DMS114 treated with DMSO at 0.1 percent for 48 hours (cell line): Measurements from ENCODE around the gene HAUS7.

Experiments used
- DNase-seq: peaks from one replicate; lab custom pipeline; 2025; ENCODE audit not compliant: unreplicated experiment; lab: John Stamatoyannopoulos, UW

Gene HAUS7

DNA sequence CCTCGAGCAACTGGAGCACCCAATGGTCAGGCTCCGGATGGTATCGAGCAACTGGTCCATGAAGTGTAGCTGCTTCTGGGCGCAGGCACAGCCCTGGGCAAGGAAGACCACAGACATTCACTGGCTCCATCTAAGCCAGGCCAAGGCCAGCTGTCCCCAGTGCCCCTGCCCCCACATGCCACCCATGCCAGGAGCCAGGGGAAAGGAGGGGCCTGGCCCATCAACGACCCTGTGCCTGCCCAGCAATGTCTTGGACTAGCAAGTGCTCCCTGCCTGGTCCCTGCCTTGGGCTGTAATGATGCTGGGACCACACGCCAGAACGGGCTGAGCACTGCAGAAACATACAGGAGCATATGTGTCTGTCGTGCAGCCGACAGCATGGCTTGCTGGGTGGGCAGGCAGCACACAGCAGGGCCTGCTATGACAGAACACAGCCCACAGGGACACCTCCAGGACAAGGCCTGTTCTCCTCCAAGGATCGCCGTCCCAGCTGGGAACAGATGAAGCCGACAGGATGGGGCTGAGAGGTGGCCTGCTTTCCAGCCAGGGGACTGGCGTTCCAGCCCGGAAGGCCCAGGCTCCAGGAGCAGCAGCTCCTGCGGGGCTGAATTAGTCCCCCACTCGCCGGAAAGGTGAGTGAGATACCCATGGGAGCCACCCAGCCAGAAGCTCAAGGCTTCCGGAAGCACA lies 13.1 kb downstream of the HAUS7 start:
- DNase-seq = no peak

DNA sequence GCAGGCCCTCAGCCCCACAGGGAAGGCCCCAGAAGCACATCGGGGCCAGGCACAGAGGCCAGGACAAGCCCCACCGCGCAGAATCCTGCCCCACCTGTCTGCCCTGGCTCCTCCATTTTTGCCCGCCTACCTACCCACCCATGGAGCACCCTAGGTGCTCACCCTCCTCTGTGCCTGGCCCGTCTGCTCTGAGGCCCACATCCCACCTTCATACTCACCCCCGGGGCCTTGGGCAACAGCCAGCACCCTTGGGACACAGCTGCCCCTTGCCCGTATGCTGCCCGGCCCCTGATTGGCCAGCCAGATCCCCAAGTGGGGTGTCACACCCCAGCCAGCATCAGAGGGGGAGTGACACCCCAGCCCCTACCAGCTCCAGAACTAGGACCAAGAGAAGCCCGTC lies 13.7 kb downstream of the HAUS7 start:
- DNase-seq = no peak

DNA sequence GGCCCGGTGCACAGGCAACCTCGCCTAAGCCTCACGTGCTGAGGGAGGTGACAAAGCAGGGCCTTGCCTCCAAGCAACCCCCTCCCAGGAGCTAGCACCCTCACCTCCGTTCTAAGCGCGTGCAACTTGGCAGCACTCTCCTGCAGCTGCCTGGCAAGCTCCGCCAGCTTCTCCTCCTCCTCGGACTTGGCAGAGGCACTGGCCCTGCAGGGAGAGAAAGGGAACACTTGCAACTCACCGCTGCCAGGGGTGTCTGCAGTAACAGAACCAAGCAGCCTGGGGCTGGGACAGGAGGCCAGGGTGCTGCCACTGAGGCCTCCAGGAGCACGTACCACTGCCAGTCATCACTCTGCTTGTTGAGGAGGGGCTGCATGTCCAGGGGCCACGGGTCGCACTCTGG lies 14.2 kb downstream of the HAUS7 start:
- no peak for DNase-seq

DNA sequence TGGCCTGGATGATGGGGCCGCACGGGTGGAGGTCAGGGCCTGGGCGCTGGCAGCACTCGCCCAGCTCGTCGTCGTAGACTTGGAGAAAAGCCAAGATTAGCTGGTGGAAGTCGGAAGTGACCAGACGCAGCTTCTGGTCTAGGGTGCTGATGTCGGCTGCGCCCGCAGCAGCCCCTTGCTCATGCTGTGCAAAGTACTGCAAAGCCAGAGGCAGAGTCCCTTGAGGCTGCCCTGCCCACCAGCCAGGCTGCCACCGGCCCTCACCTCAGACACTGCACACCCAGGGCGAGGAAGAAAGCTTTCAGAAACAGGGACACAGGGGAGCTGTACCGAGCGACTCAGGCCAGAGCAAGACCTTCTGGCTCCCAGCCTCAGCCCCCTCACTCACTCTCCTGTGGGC lies 14.8 kb downstream of the HAUS7 start:
- no peak for DNase-seq

DNA sequence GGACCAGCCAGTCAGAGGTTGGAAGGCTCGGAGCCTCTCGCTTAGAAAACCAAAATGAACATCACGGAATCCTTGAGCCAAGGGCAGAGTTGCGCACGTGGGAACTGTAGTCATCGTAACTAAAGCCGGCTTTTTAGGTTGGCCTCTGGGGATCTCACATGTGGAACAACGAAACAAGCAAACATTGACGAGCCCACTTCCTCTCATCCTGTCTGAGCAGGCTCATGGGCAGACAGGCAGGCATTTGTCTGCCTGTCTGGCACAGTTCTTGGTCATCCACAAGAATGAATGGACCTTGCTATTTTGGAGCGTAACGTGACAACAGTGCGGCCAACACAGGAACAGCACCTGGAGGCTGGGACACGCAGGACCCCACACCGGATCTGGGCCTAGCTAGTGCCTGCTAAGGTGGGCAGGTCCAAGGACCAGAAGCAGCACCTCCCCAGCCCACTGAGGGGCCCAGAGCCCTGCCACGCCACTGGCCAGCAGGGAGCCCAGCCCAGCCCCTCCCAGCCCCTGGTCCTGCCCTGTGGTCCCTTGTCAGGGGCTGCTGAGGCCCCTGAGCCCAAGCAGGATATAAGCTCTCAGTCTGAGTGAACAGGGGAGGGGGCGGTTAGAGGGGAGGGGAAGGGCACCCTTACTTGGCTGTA lies 15.3 kb downstream of the HAUS7 start:
- DNase-seq = no peak

DNA sequence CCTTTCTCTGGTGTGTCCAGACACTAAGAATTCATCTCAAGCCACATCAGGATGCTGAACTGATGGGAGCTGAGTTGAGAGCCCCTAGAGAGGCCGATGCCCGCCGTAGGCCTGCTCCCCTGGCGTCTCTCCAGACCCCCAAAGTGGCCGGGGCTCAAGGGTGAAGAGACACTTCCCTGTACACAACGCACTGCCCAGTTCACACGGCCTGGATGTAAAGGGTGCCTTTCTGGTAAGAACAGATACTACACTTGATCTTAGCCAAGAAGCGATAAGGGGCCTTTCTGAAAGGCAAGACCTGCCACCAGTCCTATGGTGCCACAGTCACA lies 19.5 kb downstream of the HAUS7 start:
- no peak for DNase-seq

DNA sequence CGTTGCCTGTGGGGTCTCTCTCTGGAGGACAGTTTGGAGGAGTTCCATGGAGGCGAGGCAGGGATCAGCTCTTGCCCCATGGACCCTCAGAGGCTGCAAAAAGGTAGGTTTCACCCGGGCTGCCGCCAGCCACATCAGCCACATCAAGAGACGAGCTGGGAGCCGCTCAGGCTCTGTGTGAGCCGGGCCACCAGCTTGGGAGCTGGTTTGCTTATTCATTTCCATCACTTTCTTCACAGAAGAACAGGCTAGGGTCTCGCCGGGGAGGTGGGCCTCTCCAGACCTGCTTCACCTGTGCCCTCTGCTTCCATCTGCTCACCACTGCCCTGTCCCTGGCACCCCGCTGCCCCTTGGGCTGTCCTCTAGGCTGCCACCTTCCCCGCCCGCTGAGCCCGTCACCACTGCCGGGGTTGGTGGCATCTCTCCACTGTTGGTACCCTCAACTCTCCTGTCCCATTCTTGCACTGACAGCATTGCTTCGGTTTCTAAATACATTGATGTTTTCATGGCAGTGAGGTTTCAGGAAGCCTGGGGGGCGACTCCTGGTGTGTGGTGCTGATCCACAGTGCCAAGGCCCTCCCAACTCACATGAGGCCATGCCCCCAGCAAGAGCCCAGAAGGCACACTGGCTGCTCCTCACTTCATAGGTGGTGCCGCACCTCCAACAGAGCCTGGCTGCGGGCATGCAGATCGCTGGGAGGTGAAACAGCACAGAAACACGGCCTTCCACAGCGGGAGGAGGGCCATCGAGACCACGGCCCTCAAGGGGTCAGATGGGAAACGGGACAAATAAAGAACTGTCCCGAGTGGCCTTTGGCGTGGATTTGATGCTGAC lies 20.0 kb downstream of the HAUS7 start:
- DNase-seq = no peak

DNA sequence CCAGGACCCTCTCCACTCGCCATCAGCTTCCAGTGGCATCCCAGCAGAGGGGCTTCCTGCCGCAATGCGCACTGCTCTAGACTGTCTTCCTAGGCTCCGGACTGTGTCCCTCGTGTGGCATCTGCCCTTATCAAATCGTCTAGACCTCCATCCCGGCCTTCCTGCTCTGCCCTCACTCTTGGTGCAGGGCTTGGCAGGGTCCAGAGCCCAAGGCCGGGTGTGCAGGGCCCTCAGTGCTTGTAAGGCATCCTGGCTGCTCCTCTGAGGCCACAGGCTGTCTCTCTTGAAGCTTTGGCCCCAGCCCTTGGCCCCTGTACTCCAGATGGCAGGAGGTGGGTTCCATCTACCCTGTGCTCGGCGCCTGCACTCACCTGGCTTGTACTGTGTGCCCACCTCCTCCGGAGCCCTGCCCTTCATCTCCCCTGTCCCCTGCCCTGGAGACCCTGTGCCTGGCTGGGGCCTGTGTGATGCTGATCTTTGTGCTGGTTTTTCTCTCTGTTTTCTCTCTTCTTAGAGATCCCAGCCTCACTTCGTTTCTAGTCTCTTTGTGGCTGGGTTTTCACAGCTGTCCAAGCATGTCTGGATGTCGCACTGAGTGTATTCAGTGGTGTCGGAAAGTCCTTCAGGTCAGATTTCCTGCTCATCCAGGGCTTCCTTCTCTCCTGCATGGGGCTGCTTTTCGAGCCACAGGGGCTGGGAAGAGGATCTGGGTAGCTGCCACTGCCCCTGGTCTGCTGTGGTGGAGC lies 20.8 kb downstream of the HAUS7 start:
- no peak for DNase-seq

DNA sequence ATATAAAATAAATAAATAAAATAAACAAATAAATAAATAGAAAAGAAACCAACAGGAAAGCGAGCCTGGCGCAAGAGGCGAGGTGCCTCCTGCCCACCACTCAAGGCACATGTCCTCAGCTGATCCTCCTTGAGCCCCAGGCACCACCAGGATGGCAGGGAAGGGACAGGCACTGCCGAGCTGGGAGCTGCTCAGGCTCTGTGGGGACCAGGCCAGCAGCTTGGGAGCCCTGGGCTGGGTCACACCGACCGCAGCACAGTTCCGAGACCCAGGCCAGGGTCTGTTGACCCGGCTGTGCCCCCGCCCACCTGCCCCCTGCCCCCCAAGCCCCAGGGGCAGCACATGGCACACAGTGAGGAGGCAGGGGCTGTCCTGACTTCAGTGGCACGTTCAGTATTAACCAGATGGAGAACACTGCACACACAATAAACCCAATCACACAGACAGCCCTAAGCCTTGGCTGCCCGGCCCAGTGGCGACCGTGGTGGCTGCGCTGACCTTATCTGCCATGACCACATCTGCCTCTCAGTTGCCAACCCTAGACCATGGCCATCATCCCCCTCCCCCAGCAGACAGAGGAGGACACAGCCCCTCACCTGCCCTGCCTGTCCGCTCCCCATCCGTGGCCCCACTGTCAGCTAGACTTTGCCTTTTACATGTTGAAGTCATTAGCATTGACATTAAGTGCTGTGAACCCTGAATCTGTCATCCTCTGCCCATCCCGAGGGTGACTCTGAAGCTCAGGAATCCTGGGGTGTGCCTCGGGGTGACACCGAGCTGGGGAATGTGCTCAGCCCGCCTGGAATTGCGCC lies 21.6 kb downstream of the HAUS7 start:
- no peak for DNase-seq

DNA sequence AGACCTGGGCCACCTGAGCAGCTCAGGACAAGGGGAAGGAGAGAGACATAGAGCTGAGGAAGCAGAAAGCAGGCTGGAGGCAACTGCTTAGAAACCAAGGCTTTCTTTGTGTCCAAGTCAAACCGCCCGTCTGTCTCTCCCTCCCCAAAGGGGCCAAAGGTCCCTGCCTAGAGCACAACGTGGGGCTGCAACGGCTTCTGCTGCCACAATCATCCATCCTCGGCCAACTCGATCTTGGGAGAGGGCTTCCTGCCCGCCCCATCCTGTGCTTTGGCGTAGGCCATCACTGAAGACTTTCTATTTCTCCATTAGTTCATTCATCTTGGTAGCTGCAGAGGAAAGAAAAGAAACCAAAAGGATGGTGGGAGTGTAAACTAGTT lies 22.8 kb downstream of the HAUS7 start:
- no peak for DNase-seq

DNA sequence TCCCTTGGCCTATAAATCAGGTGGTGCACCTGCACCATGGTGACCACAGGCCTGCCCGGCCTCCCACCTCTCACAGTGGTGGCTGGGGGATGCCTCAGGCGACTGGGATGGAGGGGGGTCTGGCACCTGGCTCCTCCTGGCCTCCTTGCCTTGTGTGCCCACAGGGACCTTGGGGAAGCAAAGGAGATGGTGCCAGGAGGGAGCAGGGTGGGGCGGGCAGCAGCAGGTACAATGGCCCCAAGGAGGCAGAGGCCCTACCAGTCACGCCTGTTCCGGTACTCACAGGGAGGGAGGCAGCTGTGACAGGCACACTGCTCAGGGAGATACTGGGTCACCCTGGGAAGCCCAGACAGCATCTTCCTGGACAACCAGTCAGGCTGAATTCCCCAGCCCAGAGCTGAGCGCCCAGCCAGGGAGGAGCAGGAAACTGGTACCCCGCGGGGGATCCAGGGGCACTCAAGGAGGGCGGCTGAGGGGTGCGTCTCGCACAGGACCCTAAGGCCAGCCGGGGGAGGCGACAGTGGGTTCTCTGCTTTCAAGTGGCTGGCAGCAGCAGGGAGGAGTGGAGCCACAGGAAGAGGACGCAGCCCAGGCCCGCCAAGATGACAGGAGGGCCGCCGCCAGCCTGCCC lies 23.3 kb downstream of the HAUS7 start:
- DNase-seq = no peak

DNA sequence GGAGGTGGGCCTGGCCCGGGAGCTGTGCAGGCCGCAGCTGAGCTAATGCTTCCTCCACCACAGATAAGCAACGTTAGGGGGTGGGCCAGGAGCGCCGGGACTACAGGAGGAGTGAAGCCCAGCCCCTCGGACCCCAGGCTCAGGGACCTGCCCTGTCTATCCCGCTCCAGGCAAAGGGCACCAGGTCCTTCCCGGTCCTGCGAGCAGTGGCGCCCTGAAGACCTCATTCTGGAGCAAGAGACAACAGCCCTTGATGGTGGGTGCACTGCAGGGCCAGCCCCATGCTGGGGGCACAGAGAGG lies 23.8 kb downstream of the HAUS7 start:
- no peak for DNase-seq

DNA sequence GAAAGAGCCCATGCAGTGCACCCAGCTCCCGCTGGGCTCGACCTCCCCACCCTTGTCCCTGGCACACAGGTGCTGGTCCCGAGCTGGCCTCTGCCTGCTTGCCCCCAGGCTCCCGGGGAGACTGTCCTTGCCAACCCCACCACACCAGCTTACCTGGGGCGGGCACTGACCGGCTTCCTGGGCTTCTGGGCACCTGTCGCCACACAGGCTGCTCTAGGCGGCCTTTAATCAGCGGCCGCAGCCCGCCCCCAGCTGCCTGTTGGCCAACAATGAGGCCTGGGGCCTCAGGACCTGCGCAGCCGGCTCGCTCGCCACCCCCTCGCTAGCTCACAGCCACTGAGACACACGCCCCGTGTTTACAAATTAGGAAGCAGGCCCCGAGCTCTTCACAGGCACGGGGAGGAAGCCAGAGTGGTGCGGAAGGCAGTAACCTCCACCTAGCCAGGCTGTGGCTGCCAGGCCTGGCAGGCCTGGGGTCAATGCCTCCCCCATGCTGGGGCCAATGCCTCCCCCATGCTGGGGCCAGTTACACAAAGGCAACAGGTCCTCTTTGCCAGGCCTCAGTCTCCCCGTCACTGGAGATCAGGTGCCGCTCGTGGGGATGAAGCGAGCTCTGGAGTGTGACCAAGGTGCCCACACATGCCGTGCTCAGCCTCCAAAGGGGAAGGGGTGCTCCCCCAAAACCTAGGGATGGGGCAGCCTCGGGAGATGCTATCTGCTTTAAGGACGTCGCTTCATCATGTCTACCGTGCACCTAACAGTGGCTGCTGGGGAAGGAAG lies 24.3 kb downstream of the HAUS7 start, which contains the start of gene TREX2:
TSS of gene TREX2 (minus strand) at position 201 of the 780 bp plus-strand sequence. CDS start 626 bp downstream, outside the sequence.
- no peak for DNase-seq

DNA sequence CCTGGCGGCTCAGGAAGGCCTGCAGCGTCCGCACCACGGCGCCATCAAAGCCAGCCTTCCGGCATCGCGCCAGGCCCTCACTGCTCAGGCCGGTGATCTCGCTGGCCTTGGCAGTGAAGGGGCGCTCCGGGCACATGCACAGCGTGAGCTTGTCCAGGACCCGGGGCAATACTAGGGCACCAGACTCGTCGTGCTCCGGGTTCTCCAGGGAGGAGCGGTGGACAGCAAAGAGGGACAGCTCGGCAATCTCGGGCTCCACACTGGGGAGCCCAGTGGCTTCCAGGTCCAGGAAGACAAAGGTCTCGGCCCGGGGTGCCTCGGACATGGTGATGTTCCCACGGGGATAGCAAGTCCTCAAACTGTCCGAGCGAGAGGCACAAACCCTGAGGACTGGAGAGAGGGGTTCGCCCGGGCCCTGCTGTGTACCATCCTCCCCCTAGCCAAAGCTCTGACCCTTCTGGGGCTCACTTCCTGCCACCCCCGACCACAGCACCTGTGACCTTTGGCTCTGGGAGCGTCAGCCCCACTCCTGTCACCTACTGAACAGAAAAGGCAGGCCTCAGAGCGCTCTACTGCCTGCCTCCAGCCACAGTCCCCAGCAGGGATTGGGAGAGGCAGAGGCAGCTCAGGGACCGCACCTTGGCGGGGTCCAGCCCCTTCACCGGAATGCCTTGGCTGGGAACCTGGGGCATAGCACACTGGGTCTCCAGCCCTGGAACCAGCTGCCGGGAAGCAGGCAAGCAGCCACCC lies 25.1 kb downstream of the HAUS7 start:
- DNase-seq = no peak

DNA sequence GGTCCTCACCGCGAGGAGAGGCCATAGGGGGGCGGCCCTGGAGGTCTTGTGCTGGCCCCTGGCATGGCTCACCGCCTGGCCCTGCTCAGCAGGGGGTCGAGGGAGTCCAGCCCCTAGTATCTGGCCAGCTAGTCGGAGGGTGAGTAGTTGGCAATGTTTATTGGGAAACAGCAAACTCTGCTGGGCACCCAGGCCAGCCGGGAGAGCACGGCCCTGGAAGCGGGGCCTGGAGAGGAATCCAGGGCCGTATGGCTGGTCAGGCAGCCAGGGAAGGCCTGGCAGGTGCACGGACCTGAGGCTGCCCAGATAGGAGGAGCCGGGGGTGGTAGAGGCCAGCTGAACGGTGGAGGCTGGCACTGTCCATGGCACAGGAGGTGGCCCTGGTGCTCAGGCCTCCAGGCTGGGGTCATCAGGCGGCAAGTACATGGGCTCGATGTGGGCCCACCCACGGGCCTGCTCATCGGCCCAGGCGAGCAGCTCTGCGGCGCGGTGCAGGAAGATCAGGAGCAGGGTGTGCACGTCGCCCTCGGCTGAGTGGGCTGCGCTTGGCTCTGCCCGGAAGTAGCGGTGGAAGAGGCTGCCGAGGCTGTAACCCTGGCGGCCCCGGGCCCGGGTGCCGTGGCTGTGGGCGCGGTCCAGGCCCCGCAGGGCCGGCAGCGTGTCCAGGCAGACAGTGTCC lies 25.9 kb downstream of the HAUS7 start:
- DNase-seq = no peak

DNA sequence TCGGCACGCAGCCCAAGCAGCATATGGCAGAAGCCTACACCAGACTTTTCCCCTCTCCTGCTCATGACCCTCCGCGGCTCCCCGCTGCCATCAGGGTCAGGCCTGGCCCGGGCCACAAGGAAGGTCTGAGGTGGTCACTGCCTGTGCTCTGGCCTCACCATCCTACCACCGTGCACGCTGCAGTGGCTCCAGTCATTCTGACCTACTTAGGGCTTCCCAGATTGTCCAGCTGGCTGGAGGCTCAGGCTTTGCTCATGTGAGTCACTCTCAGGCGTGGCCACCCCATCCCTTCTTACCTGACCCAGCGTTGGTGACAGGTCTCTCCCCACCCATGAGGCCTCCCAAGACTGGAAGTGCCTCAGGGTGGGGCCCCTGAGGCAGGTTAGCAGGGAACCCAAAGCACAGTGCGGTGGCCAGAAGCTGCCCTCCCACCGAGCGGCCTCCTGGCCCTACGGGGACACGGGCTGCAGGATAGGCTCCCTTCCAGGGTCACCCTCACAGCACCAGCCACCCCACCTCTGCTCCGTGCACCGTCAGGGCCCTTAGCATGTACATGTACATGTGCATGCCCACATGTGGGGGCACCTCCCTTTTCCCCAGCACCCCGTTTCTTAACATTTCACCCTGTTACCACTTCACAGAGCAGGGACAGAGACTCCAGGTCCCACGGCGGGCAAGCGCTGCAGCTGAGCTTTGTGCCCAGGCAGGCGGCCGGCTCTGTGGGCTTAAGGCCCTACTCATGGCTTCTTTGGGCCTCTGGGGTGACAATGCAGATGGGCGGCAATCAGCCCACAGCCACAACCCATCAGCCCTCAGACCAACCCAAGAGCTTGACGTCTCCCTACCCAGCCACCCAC lies 26.7 kb downstream of the HAUS7 start:
- DNase-seq = no peak

DNA sequence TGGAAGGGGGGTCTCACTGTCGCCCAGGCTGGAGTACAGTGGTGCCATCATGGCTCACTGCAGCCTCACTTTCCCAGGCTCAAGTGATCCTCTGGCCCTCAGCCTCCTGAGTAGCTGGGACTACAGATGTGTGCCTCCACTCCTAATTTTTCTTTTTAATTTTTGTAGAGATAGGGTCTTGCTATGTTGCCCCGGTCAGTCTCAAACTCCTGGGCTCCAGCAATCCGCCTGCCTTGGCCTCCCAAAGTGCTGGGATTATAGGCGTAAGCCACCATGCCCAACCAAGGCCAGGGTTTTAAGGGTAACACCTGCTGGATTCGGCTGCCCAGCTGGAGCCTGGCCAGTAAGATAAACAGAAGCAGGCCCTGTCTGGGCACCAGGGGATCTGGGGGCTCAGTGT lies 27.9 kb downstream of the HAUS7 start:
- DNase-seq = no peak
